GM19467 (cell line): ENCODE results near the gene CDCA7L.
"Not testable (repeated sequence)": the region's sequence is repeated elsewhere in the genome, so short reads cannot be mapped to it uniquely, and the experiment has no call there.

Source experiments
- ATAC-seq: cut with Tn5 transposase; IDR thresholded peaks from one replicate; pipeline ENCODE4 v1.9.1; 2021; ENCODE audit warnings: mild to moderate bottlenecking, moderate library complexity; ENCODE audit not compliant: unreplicated experiment

The CDCA7L gene

DNA sequence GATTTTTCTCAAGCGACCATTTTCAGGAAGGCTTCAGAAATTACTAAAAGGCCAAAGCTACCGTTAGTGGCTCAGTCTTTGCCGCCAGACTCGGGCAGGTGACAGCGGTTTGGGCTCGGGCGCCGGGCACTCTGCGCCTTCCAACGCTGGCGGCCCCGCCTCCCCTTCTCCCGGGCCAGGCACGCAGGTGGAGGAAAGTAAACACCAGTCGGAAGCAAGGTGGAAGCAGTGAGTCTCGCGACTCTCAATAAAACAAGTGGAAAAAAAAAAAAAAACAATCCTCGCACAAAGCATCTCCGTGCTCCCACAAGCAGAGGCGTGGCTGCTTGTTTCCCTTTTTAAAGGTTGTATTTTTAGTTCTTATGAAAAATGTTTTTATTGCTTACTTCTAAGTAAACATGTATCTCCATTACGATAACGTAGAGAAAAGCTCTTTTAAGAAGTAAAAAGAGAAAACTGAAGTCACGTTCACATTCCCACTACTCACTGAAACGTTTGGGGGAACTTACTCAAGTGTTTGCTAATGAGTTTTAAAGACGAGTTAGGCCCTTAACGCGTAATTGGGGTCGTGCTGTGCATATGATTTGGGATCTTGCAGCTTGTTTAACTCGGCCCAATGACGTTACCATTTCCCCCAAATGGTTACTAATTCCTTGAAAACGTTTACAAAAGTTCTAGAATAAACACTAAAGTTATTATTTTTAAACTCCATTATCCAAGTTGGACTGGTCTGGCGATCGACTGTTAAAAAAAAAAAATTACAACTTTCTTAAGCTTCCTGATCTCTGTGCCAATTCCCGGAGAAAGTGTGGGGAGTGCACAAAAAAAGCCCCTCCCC lies 864 bp downstream of the CDCA7L start:
- no peak for ATAC-seq

DNA sequence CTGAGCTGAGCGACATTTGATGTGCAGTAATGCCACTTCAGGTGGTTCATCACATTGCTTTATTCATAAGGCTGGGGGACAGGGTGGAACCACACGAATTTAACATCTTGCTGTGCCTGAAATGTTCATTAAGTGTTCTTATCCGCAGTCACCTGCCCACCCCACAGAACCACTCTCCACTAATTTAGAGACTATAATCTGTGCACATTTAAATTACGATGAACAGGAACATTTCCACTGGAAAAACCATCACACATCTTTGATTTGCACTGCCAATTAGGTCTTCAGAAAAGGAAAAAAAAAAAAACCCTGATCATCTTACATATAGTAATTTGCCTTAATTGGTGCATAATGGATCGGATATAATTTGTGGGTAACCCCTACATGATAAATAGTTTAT lies 2.3 kb downstream of the CDCA7L start:
- ATAC-seq: no peak

DNA sequence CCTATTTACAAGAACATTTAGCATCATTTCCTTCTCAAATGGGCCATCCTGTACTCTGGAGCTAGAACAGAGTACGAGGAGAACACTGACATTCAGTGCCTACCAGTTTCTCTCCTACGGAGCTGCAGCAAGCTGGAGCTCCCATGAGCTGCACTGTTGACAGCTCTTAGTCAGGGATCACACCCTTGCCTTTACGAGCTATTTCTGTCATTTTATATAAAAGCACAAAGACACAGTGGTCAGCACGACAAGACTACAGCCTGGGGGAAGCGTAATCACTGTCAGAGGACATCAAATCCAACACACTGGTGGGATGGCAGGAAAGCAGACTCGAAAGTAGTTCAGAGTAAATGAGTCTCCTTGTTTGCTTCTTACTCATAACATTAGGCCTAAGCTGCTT lies 2.7 kb downstream of the CDCA7L start:
- no peak for ATAC-seq

DNA sequence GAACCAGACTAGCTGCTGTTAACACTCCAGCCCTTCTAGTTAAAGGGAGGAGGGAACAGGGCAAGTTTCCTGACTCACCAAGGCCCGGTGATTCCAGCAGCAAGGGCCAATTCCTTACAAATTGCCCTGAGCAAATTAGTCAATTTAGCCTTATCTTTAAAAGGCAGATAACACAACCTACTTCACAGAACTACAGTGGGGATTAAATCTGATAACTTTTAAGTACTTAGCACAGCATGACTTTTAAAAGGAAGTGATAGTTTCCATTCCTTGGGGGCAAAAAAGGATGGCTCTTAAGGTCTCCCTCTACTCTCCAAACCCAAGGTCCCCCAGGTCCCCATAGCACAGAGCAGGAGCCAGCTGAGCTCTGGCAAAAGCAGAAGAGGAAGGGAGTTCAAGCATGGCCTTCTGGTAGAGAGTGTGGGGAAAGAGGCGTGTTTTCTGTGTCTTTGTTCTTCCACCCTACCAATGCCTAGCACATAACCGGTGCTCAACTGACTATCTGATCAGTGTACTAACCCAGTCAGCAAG lies 4.0 kb downstream of the CDCA7L start:
- no peak for ATAC-seq

DNA sequence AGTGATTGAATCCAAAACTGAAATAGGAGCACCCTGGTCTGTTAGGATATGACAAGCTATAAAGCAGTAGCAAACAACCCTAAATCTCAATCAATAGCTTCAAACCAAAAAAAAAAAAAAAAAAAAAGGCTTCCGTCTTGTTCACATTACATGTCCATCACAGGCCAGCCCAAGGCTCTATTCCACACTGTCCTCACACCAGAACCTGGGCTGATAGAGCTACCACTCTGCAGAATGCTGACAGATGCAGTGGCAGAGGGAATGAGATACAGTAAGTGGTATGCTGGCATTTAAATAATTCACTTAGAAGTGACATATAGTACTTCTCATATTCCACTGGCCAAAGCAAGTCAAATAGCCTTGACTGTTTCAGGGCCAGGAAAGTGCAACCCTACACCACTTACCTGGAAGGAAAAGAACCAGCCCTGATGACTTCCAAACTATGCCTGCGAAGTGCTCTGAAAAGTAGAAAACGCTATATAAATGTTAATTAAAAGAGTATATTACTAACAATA lies 5.8 kb downstream of the CDCA7L start:
- no peak for ATAC-seq

DNA sequence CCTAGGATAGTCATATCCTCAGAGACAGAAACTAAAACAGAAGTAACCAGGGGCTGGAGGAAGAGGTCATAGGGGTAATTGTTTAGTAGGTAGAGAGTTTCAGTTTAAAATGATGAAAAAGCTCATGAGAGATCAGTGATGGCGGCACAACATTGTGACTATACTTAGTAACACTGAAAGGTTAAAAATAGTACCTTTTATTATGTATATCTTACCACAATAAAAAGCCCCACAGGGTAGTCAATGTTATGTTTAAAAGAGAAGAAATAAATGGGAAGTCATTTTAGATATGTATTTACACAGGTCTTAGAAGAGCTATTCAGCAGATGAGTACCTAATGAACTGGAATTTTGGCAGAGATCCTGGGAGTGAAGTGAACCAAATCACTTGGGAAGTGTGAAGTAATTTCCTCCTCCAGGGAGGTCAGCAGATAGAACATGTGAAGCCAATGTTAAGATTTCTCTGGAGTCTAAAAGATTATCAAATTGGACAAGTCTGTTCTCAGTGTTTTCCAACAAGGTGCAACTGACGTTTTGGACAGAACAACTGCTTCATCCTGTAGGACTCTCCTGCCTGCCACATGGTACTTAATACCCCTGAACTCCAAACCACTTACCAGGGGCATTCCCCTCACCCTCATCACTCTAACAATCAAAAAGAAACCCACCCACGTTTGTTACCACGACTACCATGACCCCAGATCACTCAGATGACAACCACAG lies 6.4 kb downstream of the CDCA7L start:
- peak; percentile 55 for ATAC-seq

DNA sequence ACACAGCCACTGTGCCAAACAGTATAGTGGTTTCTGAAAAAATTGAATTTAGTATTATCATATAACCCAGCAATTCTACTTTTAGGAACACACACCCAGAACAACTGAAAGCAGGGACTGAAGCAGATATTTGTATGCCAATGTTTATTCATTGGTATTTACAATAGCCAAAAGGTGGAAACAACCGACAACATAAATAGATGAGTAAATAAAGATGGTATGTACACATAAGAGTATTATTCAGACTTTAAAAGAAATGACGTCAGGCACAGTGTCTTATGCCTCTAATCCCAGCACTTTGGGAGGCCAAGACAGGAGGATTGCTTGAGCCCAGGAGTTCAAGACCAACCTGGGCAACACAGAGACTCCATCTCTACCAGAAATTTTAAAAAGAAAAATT lies 7.2 kb downstream of the CDCA7L start:
- ATAC-seq: no peak

DNA sequence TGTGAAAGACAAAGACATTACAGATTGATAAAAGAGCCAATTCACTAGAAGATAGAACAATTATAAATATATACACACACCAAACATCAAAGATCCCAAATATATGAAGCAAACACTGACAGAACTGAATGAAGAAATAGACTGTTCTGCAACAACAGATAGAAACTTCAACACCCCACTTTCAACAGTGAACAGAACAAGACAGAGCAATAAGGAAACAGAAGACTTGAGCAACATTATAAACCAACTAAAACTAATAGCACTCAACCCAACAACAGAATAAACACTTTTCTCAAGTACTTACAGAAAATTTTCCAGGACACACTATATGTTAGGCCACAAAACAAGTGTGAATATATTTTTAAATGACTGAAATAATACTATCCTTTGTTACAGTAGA lies 10.9 kb downstream of the CDCA7L start:
- no peak for ATAC-seq

DNA sequence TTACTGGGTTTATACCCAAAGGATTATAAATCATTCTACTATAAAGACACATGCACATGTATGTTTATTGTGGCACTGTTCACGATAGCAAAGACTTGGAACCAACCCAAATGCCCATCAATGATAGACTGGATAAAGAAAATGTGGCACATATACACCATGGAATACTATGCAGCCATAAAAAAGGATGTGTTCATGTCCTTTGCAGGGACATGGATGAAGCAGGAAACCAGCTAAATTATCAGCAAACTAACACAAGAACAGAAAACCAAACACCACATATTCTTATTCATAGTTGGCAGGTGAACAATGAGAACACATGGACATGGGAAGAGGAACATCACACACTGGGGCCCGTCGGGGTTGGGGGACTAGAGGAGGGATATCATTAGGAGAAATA lies 12.4 kb downstream of the CDCA7L start:
- not testable (repeated sequence) for ATAC-seq

DNA sequence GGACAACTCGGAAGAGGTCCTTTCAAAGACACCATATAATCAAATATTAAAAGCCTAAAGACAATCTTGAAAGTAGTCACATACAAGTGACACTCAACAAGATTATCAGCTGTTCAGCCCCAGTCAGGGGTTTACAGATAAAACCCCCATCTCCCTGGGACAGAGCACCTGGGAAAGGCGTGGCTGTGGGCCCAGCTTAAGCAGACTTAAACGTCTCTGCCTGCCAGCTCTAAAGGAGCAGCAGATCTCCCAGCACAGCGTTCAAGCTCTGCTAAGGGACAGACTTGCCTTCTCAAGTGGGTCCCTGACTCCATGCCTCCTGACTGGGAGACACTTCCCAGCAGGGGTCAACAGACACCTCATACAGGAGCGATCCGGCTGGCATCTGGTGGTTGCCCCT lies 18.0 kb downstream of the CDCA7L start:
- no peak for ATAC-seq

DNA sequence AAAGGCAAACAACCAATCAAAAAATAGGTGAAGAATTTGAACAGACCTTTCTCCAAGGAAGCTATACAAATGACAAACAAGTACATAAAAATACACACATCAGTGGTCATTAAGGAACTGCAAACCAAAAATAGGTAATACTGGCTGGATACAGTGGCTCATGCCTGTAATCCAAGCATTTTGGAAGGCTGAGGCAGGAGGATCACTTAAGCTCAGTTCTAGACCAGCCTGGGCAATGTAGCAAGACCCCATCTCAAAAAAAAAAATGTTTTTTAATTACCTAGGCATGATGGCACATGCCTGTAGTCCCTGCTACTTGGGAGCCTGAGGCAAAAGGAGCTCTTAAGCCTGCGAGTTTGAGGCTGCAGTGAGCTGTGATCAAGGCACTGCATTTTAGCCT lies 19.3 kb downstream of the CDCA7L start:
- ATAC-seq: no peak

DNA sequence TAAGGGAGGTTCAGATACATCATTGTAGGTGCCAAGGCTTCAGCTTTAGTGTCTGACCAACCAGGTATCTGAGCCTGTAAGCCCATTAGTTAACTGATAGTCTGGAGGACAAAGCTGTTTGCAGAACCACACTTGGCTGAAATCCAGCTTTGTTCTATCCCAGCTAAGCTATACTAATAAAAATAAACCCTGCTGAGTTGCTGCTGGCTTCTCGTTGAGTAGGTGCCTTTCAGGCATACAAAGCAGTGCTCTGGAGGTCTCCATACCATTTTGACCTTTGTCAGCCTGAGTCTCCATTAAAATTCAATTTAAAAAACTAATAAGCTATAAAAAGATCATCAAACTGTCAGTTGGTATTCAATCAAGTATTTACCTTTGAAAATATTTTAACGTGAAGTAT lies 22.0 kb downstream of the CDCA7L start:
- no peak for ATAC-seq

DNA sequence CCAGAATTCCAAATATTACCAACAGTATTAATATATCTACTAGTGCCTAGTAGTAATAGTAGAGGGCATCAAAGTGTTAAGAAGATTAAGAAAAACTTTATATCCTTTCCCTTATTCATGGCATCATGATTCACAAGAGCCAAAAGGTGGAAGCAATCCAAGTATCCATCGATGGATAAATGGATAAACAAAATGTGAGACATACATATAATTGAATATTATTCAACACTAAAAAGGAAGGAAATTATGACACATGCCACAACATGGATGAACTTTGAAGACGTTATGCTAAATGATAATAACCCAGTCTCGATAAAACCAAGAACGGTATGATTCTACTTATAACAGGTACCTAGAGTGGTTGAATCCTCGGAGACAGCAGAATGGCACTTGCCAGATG lies 23.1 kb downstream of the CDCA7L start:
- ATAC-seq: no peak

DNA sequence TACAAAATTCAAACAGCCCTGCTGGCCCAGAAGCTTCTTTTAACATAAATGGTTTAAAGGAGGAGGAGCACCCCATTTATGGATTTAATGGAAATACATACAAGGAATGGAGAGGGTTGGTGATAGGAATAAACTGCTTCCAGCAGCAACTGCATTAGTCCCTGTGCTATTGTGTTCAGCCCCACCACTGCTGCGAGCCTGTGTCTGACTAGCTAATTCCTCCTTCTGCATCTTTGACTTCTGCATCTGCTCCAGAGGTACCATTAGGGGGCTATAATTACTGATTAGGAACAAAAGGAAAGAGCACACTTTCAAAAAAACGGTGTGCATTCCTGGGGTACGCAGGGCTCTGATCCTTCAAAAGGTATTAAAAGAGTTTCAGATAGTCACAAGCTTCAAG lies 24.8 kb downstream of the CDCA7L start:
- ATAC-seq: no peak

DNA sequence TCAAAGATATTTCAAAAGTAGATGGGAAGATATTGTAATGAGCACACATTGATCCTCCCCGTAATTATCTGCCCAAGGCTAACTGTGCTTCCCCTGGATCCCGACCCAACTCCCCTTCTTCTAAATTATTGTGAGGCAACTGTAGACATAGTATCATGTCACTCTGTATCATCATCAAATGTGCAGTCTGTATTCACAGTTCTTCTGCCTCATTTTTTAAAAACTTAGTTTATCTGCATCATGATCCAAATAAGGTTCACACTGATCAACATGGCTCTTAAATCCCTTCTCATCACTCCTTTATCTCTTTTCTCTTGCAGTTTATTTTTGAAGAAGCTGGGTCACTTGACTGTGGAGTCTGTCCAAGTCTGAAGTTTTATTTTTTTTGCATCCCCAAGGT lies 27.5 kb downstream of the CDCA7L start:
- ATAC-seq: no peak

DNA sequence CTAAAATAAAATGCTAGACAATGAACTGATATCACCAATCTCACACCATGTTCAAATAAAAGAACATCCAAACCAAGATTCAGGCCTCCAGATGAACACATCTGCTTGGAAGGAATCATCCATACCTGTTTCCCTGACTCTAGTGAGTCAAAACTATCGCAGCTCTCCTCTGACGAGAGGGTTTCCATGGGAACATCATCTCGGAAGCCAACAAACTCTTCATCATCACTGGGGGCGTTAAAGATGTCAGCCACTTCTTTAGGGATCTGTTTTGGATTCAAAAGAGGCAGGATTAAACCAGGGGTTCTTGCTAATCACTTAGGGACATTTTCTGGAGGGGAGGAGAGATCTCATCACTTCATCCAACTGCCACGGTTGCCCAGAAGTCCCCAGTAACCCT lies 29.1 kb downstream of the CDCA7L start:
- no peak for ATAC-seq

DNA sequence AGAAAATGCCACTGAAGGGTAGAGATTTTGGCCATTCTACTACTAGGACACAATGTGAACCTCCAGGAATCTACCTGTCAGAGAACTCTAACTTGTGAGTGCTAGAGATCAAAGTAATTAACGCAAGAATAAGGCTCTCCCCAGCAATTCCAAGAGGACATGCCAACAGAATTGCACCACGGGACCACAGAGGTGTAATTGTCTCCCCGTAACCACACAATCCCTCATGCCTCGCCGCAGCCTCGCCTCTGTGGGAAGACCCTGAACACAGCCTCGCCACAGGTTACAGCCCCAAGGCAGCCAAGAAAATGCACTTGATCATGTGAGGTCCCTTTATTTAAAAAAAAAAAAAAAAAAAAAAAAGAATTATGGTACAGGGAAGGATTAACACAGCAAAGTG lies 29.5 kb downstream of the CDCA7L start:
- ATAC-seq: no peak

DNA sequence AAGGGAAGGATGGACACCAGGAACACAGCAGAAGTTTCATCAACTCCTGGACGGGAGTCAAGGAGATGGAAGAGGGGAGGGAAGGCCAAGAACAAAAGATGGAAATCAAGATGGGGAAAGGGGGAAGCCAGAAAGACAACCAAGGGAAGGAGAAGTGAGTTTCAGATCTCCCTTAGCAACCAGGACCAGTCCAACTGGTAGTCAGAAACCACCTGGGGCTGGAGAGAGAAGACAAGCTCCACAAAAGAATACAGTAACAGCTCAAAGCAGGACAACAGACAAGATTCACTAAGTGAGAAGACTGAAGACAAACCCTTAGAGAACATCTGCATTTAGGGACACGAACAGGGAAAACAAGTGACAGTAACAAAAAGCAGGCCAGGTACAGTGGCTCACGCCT lies 30.6 kb downstream of the CDCA7L start:
- no peak for ATAC-seq

DNA sequence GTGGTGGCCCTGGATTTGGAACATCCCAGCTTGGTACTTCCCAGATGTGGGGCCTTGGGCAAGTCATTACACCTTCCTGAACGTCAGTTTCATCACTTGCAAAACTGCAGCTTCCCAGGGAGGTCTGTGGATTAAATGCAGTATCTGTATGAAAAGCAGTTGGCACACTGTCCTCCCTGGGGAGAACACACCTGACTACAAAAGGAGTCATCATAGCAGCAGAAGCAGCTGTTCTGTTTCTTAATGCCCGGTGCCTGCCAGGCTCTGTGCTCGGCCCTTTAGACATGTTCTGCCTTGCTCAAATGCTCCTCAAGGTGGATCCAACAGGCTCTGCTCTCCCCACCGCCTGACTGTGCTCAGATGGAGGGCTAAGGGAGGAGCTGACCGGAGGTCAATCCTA lies 31.0 kb downstream of the CDCA7L start:
- ATAC-seq: no peak

DNA sequence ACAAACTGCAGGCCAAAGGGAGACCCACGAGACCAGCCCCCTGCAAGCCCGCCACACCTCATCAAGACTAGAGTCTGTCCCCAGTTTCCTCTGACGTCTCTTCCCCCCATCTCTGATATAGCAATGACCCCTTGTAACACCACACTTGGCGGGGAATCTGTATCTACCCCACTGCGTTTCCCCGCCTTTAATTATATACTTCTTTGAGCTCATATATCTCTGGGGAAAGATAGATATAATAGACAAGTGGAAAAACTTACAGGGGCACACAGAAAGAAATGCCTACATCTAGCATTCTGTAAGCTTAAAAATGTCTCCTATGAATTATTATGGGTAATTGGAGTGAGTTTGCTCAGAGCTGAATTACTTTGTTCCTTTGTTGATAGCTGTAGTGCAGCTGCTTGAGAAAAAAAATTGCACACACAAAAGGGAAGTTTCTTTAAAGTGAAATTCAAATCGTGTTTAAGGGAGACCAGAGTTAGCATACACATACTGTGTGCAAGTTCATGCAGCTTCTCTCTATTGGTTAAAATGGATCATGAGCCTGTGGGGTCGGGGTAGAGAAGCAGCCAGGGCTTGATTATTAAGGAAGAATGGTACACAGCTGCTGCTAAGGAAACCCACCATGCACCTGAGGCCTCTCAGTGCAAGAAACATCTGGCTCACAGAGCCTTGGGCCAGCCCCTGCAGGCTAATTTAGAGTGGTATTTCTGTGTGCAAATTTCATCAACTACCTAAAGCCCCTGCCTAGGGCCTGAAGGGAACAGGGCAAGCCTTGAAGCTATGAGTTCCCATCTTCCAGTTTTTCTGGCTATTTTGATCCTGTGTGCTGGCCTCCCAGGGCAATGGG lies 32.5 kb downstream of the CDCA7L start:
- ATAC-seq: no peak

DNA sequence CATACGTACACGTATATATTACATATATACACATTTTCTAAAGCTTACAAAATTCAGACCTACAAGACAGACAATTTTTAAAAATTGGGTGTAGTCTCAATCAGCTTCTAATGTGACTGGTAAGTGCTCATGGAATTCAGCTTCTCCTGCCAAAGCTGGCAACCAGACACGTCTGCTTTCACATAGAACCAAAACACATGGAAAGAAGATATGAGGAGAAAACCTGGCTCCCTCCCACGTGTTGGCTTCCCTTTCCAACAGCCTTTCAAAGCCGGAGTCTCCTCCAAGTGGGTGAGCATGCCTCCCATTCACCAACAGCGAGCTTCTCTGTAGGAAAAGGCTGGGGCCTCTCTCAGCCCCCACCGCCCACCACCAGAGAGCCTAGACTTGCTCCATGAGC lies 33.4 kb downstream of the CDCA7L start:
- ATAC-seq: no peak
